T-helper 22 cell (primary cell): ENCODE data around the gene OR4D5.

Source experiments
- DNase-seq: peaks from one replicate; pipeline ENCODE4 v3.0.0-alpha.2; 2020; ENCODE audit warnings: low read depth

The OR4D5 gene

DNA sequence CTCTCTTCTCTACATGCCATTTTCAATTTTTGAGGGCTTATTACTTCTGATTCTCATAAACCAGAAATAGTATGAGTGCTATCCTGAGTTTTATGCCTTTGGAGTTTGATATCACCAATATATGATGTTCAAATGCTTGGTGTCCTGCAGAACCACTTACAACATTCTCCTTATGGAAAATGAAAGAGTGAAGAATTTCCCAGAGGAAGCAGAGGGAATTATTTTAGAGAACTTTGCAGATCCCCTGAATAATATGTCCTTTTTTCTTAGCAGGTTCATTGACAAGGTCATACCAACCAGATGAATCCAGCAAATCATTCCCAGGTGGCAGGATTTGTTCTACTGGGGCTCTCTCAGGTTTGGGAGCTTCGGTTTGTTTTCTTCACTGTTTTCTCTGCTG is at the start of gene OR4D5:
Gene OR4D5, plus strand, starts transcription at position 301 of the 400 bp plus-strand sequence. Its CDS starts 0 bp downstream, at position 301.
- DNase-seq, result no peak

DNA sequence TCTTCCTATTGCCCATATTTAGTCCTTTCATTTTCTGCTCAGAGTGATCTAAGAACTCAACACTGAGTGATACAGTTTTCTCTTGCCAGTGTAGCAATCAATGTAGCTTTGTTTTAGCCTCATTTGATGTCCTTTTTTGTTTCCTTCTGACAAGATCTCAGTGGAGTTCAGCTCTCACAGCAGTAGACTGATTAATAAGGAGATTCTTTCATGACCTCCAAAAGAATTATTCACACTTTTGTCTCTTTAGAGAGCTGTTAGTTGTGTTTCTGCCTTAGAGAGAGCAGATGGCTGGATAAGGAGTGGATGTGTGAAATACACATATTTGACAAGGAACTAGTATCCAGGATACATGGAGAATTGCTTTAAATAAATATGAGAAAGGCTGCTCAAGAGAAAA is 47.4 kb upstream of the OR4D5 start:
- no peak for DNase-seq

DNA sequence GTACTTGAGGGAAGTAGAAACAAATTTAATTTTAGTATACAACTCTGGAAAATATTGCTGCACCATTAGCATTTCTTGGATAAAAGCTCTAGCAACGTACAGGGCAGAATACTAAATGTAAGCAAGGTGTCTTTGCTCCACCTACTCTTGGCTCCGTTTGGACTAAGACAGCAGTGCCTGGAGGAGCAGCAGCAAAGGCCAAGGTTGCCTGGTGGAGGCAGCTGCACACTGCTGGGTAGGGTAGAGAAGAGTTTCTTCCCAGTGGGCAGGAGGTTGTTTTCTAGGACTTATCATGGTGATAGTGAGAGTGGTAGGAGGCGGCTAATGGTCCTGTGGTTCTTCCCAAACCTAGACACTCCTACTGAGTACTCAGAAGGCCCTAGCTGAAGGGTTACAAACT is 39.6 kb upstream of the OR4D5 start:
- no peak for DNase-seq

DNA sequence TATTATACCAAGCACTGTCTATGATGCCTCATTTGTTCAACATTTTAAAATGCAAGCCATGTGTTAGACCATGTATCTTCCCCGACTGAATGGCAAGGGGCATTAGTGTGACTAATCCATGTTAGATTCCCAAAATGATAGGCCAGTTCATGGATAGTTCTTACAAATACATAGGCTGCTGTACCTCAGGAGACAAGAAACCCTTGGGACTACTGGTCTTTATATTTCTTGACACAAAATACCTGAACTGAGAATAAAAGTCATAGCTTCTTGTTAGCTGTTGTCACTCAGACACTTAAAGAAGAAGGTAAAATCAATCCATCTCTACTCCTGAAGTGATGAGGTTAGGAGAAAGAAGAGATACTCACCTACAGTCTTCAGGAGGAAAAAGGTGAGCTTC is 37.5 kb upstream of the OR4D5 start, which contains the start of gene OR8D4:
Gene OR8D4, plus strand, starts transcription at position 301 of the 400 bp plus-strand sequence. CDS start 4,265 bp downstream, outside the sequence.
- DNase-seq, result no peak

DNA sequence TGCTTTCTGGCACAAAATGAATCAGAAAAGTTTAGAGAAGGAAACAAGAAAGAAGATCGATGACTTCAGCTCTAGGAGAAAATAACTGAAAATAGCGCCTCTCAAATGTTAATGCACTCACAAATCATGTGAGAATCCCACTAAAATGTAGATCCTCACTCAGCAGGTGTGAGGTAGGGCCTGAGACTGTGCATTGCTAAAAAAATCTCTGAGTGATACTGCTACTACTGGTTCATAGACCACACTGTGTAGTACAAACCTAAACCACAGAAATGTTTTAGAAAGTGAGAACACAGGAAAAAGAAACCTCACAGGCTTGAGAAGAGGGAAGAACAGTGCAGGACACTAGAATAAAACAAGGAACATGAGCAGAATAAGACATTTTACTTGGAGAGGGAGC is 35.5 kb upstream of the OR4D5 start:
- DNase-seq, result no peak

DNA sequence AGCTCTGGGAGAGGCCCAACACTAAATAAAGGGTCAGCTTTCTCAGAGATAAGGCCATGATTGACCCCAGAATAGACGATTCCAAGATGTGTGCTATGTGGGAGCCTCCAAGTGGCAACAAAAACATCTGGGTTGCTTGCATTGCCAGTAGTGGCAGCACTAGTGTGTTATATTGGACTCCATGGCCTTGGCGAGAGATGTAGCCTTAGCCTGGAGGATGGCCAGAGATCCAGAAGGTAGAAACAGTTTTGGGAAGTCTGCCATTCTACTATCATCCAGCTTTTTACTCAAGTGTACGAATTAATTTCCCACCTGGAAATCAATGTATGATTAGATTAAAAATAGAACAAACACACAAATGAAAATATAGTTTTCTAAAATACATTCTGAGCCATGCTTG is 34.5 kb upstream of the OR4D5 start:
- no peak for DNase-seq

DNA sequence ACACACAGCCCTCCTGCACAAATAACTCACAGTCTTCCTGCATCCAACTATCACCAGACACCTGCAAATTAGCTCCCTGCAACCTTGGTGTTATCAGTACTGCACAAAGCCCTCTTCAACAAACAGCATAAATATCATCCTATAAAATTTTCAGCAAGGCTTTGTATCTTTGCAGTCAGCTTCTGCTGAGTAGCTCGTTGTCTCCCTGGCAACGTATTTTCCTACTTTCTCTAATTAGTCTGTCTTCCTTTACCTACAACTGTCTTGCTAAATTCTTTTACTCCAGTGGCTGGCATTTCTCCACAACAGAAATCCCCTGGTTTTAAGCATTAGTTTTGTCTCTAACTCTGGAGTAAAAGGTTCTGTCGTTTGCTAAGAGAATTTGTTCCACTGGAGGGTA is 33.6 kb upstream of the OR4D5 start:
- DNase-seq, result no peak

DNA sequence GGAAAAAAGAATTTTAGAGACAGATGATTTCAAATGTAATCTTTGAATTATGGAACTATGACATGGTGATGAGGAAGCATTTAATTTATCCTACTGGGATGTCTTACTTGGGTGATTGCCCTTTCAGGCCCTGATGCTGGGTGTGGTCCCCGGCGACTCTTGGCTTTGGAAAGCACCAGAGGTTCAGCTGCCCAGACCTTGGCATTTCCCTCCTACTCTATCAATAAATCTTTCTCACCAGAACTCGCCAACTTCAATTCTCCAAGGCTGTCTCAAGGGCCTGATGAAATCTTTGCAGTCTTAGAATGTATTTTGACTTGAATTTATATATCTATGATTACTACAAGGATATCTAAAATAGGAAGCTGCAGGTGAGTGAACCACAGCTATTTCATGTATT is 18.5 kb upstream of the OR4D5 start:
- DNase-seq, result no peak

DNA sequence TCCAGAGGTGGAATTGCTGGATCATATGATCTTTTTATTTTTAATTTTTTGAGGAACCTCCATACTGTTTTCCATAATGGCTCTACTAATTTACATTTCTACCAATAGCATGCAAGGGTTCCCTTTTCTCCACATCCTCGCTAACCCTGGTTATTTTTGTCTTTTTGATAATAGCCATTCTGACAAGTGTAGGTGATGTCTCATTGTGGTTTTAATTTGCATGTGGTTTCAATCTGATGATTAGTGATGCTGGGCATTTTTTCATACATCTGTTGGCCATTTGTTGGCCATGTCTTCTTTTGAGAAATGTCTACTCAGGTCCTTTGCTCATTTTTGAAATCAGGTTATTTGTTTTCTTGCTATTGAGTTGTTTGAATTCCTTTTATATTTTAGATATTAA is 15.4 kb upstream of the OR4D5 start:
- no peak for DNase-seq

DNA sequence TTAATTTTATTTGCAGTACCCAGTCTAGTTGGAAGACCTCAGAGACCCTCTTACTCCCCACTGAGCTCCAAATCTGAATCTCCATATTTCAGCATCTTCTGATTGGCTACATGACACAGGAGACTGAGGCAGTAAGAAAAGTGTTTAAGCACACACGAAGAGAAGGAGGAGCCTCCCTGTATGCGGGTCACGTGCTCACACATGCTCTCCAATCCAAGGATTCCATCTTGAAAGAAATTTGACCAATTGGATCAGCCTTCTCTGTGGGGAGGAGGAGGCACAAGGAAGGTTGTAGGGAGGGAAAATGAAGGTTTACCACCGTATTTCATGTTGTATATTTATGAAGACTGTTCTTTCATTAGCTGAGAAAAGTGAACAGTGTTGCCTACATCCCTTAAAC is 3.0 kb downstream of the OR4D5 start:
- DNase-seq, result no peak

DNA sequence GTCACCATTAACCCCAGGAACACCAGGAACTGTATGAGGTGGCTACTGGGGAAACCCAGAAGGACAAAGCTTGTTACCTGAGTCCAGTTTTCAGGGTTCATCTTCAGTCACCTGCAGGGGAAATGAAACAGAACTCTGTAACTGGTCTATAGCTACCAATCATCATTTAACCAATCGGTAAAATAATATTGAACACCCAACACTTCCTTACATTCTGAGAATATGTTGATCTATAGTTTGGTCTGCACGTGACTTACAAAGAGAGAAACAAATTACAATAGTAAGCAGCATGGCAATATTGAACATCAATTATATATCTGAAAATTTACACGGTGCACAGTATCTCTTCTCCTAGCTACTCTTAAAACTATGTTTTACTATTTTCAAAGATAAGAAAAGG is 4.3 kb downstream of the OR4D5 start, which contains the start of gene OR6T1:
Gene OR6T1, minus strand, starts transcription at position 101 of the 400 bp plus-strand sequence. Its CDS starts 0 bp downstream, at position 101.
- no peak for DNase-seq

DNA sequence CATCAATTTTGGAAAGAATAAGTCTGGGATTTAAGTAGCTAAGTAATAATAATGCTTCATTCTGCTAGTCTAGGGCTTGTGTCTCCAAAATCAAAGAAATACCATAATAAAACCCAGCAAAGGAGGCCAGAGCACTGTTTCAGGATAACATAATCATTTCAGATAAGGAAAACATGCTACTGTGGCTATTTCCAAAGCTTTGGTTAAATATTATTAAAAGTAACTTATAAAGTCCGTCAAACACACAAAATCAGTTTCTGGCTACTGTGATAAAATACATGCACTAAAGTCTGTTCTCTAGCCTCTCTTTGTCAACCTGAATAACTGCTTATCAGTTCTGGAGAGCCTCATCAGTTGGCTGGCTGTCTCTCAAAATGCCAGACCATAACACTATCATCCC is 5.7 kb downstream of the OR4D5 start:
- no peak for DNase-seq

DNA sequence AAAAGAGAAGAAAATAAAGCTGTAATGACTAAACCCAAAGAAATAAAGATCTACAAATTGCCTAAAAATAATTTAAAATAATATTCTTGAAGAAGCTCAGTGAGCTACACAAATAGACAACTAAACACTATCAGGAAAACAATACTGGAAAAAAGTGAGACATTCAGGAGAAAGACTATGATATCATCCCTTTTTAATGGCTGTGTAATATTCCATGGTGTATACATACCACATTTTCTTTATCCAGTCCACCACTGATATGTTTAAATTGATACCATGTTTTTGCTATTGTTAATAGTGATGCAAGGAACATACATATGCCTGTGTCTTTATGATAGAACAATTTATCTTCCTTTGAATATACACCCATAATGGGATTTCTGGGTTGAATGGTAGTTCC is 17.3 kb downstream of the OR4D5 start:
- no peak for DNase-seq

DNA sequence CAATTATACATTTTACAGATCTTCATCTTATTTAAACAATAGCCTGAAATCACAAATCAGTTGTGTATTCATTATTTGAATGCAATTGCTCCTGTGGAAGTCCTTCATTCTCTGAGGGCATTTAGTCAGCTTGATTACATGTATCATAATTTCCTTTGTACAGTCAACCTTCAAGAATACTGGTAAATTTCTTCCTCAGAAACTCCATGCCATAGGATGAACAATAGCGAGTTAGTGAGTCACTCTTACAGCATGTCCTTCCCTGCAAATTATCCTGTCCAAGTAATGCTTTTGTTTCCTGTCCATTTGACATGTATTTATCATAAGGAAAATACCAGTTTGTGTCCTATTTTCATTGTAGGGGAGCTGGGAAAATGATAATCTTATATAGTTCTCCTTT is 34.4 kb downstream of the OR4D5 start:
- DNase-seq, result no peak

DNA sequence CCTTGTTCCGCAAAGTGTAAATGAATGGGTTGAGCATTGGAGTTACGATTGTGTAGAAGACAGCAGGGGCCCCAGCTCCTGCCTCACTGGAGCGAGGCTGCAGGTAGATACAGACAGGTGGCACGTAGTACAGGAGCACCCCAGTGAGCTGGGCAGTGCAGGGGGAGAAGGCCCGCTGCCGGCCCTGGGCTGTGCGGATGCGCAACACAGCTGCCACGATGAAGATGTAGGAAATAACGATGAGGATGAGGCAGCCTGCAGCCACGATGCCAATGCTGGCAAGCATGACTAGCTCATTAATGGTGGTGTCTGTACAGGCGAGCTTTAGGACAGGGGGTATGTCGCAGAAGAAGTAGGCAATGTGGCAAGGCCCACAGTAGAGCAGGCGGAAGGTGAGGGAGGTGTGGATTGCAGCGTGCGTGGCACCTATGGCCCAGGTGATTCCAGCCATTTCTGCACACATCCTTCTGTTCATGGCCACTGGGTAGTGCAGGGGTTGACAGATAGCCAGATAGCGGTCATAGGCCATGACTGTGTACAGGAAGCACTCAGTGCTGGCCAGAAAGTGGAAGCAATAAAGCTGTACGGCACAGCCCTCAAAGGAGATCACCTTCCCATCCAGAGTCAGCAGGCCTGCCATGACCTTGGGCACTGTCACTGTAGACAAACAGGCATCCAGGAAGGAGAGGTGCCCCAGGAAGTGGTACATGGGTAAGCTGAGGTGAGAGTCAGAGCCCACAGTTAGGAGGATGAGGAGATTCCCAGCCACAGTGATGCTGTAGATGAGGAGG is 37.5 kb downstream of the OR4D5 start:
- no peak for DNase-seq

DNA sequence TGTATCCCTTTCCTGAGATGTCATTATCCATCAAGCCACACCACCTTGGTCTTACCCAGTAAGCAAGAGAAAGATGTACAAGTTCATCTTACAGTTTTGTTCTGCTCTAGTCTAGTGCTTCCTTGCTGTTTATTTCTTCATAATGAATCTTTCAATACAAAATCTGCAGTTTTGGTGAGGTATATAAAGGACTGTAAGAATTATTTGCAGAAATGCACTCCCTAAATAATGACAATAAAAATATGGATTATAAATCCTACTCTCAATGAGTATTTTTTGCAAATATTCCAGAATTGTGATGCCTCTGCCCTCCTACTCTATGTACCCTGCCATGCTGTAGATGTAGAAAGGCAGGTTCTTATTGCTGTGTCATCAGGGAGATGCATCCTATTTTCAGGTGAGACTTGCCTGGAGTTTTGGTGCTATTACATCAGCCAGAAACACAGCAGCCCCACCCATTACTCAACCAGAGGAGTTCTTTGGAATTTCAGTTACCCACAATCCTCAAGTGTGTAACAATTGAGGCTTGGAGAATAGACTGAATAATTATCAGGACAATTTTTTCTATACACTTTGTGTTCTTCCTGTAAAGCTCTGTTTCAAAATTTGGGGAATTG is 38.4 kb downstream of the OR4D5 start, which contains the start of gene OR10S1:
Gene OR10S1, minus strand, starts transcription at position 51 of the 617 bp plus-strand sequence. CDS start 117 bp downstream, outside the sequence.
- DNase-seq, result no peak

DNA sequence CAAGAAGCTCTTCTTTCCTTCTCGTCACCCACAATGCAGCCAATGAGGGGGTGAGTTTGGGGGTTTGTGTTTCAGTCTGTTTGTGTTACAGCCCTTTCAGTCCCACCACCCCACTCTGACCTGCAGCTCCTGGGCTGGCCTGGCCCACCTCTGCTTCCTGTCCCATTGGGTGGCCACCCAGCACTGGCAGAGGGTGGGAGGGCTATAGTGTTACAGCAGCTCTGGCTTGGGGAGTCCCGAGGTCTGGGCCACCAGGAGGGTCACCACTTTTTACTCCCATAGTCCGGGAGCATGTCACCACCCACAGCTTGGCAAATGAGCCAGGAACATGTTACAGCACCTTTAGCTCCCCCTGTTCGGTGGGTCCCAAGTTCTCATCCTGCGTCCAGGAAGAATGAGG is 39.9 kb downstream of the OR4D5 start:
- no peak for DNase-seq
